ENCODE measurements around the gene TPM1. TPM values are rescaled to one million over a fixed set of nuclear protein-coding genes. Genes with fewer than 3 reads are reported as not detected.

TPM1 gene
- total RNA-seq, 1 experiment from 2014 or later: 22.5 TPM

DNA sequence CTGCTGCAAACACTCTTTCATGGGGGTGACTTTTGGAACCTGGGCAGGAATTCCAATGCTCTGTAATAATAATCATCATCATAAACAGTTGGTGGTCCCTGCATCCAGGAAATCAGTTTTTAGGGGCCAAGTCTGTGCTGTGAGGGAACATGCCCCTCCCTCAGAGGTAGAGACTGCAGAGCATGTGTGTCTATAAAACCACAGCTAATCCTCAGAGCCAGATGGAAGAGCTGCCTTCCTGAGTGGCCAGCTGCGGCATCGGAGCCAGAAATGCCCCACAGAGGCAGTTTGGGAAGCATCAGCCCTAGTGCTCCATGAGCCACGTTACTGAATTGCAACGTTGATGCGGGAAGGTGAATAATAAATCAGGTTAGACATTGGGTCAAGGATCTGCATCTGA is 12.9 kb upstream of the TPM1 start:
- intact Hi-C loops (cut with micrococcal nuclease): no loop called here
- ChIA-PET POLR2A (interaction anchor here (1.6 kb wide), 1 partner anchor 9 kb away, joined by 3 read pairs; no protein-coding TSS in a partner anchor), RAD21 (ENCODE audit: low non-redundant PET in 1 of 2, low total read pairs in 2 of 2, uncharacterized antibody in 2 of 2, unreplicated experiment in 2 of 2) (no interaction called here), CTCF (interaction anchor here (5.4 kb wide), 1 partner anchor 18 kb away, joined by 22 read pairs; no protein-coding TSS in a partner anchor)
- Histone ChIP-seq H3K27ac (ENCODE audit: low read depth, low read length) (no peak overlapping the region), H3K9ac (ENCODE audit: low read length) (no peak overlapping the region), H3K4me1 (ENCODE audit: control insufficient read depth in 1 of 2, insufficient read depth in 2 of 2, low read length in 2 of 2) (no peaks in the 10 kb centered on the region), H3K27me3 (ENCODE audit: insufficient read depth, low read length) (no peaks in the 10 kb centered on the region), H2AFZ (ENCODE audit: low read depth, low read length, poor library complexity, severe bottlenecking) (no peak overlapping the region), H3K36me3 (ENCODE audit: control insufficient read depth in 1 of 2, insufficient read depth in 2 of 2, low read length in 2 of 2) (no peaks in the 10 kb centered on the region), H3K9me2 (ENCODE audit: insufficient read depth) (no peaks in the 10 kb centered on the region), H3K4me3 (replicated peaks in 1 of 2; ENCODE audit: low read depth in 1 of 2, low read length in 2 of 2) (no peak overlapping the region), H3K4me2 (ENCODE audit: low read length) (no peak overlapping the region), H3K9me3 (ENCODE audit: control insufficient read depth in 1 of 2, insufficient read depth in 1 of 2, low read depth in 1 of 2, low read length in 2 of 2) (no peaks in the 10 kb centered on the region), H4K20me1 (ENCODE audit: insufficient read depth) (no peaks in the 10 kb centered on the region), H3K79me2 (ENCODE audit: insufficient read depth, low read length) (no peaks in the 10 kb centered on the region)
- DNase-seq (ENCODE audit: low read depth, low spot score) (no peak), ATAC-seq (no peak)
- no peak for TF ChIP-seq EZH2phosphoT487 (IDR thresholded peaks at IDR 0.05; ENCODE audit: borderline replicate concordance)
- no peak for TF ChIP-seq FOSL1 (IDR thresholded peaks at IDR 0.05; ENCODE audit: low read depth)
- TF ChIP-seq, protein P1, sequence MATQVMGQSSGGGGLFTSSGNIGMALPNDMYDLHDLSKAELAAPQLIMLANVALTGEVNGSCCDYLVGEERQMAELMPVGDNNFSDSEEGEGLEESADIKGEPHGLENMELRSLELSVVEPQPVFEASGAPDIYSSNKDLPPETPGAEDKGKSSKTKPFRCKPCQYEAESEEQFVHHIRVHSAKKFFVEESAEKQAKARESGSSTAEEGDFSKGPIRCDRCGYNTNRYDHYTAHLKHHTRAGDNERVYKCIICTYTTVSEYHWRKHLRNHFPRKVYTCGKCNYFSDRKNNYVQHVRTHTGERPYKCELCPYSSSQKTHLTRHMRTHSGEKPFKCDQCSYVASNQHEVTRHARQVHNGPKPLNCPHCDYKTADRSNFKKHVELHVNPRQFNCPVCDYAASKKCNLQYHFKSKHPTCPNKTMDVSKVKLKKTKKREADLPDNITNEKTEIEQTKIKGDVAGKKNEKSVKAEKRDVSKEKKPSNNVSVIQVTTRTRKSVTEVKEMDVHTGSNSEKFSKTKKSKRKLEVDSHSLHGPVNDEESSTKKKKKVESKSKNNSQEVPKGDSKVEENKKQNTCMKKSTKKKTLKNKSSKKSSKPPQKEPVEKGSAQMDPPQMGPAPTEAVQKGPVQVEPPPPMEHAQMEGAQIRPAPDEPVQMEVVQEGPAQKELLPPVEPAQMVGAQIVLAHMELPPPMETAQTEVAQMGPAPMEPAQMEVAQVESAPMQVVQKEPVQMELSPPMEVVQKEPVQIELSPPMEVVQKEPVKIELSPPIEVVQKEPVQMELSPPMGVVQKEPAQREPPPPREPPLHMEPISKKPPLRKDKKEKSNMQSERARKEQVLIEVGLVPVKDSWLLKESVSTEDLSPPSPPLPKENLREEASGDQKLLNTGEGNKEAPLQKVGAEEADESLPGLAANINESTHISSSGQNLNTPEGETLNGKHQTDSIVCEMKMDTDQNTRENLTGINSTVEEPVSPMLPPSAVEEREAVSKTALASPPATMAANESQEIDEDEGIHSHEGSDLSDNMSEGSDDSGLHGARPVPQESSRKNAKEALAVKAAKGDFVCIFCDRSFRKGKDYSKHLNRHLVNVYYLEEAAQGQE (IDR thresholded peaks at IDR 0.05; ENCODE audit: low read depth): no peak
- TF ChIP-seq CBX3 (IDR thresholded peaks at IDR 0.05; ENCODE audit: low read depth): no peak
- TF ChIP-seq YY1 (IDR thresholded peaks at IDR 0.05; ENCODE audit: extremely low read depth, insufficient replicate concordance, low read depth, low read length): no peak
- TF ChIP-seq SP1 (IDR thresholded peaks at IDR 0.05; ENCODE audit: low read depth): no peak
- BruUV-seq (replicated peaks): no TSS peak

Data from HCT116 (cell line).